ENCODE results near the gene BRI3. TPM values are rescaled to one million over a fixed set of nuclear protein-coding genes. Genes with fewer than 3 reads are reported as not detected.

BRI3 gene
- total and polyA plus RNA-seq, 10 of the 15 experiments (the other 5 are each of a cell fraction or from before 2014, with no cell fraction given) = 4.5 to 56.3 (median 21.5) TPM

- H3K79me2 ChIP-seq (ENCODE audit: control insufficient read depth, insufficient read depth, low read length) = no peaks in the 10 kb centered on the region
- H3K27ac ChIP-seq (ENCODE audit: control insufficient read depth, insufficient read depth) = no peak overlapping the region
- CTCF ChIA-PET = interaction anchor here (2.0 kb wide), 1 partner anchor 113 kb away, joined by 8 read pairs; the partner anchor contains the start of gene BAIAP2L1
- ATAC-seq (no peak), FAIRE-seq (no peak), DNase-seq (ENCODE audit: low read depth, low spot score) (no peak)
- no peak overlapping the region for H3K9ac ChIP-seq (ENCODE audit: control insufficient read depth, insufficient read depth, low read length)
- H3K4me1 ChIP-seq (ENCODE audit: control insufficient read depth, insufficient read depth, low read length) = no peaks in the 10 kb centered on the region
- RAD21 ChIA-PET (ENCODE audit: unreplicated experiment) = interaction anchor here (0.6 to 0.9 kb wide), 2 partner anchors 112 to 132 kb away, joined by 3 read pairs; partner anchors contain the start of gene BAIAP2L1
- POLR2A ChIA-PET = no interaction called here
- H3K4me2 ChIP-seq (ENCODE audit: control insufficient read depth, insufficient read depth) = no peak overlapping the region
- H3K4me3 ChIP-seq = no peak overlapping the region
- H3K36me3 ChIP-seq (ENCODE audit: control insufficient read depth in 2 of 2, insufficient read depth in 2 of 2, low read length in 1 of 2) = peaks cover 5 to 10% of the 10 kb centered on the region in 2 experiments
- no peak overlapping the region for H2AFZ ChIP-seq (ENCODE audit: control insufficient read depth, low read depth, low read length)
- H4K20me1 ChIP-seq (ENCODE audit: control insufficient read depth, insufficient read depth) = no peaks in the 10 kb centered on the region
- 61% methylated on average over 12 of the region's 12 CpGs for WGBS (ENCODE audit: insufficient coverage, insufficient replicate concordance, low lambda C conversion rate, missing lambda C conversion rate)
- intact Hi-C loops (cut with micrococcal nuclease; ENCODE audit: unreplicated experiment) (no loop called here), in situ Hi-C loops (cut with MboI) (no loop called here)
- BruUV-seq (replicated peaks) = no TSS peak
- SMC1A ChIA-PET (ENCODE audit: uncharacterized antibody, unreplicated experiment) = interaction anchor here (1.1 kb wide), 1 partner anchor 121 kb away, joined by 3 read pairs; no protein-coding TSS in a partner anchor
- H3K9me3 ChIP-seq (replicated peaks; ENCODE audit: control insufficient read depth, insufficient read depth, low read length) = no peaks in the 10 kb centered on the region
- no peak for TF ChIP-seq SMC3 (IDR thresholded peaks at IDR 0.05; ENCODE audit: borderline replicate concordance, low read length)
- TF ChIP-seq HDAC6 (IDR thresholded peaks at IDR 0.05; ENCODE audit: unreplicated experiment) = no peak
- TF ChIP-seq ZNF592 (IDR thresholded peaks at IDR 0.05) = no peak
- TF ChIP-seq EGR1 (IDR thresholded peaks at IDR 0.05; ENCODE audit: borderline replicate concordance in 1 of 2, low read depth in 2 of 2, low read length in 2 of 2) = no peak
- no peaks in the 10 kb centered on the region for H3K27me3 ChIP-seq (replicated peaks in 1 of 2; ENCODE audit: control insufficient read depth in 2 of 2, insufficient read depth in 2 of 2, low read length in 1 of 2)
Measured at GRCh38 chr7:98288064-98288823, 6.8 kb downstream of the BRI3 start.

All from GM12878 (cell line).